BLaER1 treated with 17β-estradiol and CSF1 and Interleukin-3, amounts not matched to agents 10 nM and 100 nM (cell line): ENCODE results near the gene CCDC57.

Experiments
- H3K27ac ChIP-seq, 11 experiments: shearing (Covaris generic); formaldehyde crosslinking; 2 replicates each; pipeline ENCODE4 v1.8.1; 2022
- H3K27me3 ChIP-seq, 11 experiments: shearing (Covaris generic); formaldehyde crosslinking; 2 replicates each; pipeline ENCODE4 v1.8.1; 2022
- H3K36me3 ChIP-seq, 11 experiments: shearing (Covaris generic); formaldehyde crosslinking; 2 replicates each; pipeline ENCODE4 v1.8.1; 2022
- H3K4me1 ChIP-seq, 10 experiments: shearing (Covaris generic); formaldehyde crosslinking; 2 replicates each; pipeline ENCODE4 v1.8.1; 2022
- H3K4me2 ChIP-seq, 11 experiments: shearing (Covaris generic); formaldehyde crosslinking; 2 replicates each; pipeline ENCODE4 v1.8.1; 2022
- H3K4me3 ChIP-seq, 10 experiments: shearing (Covaris generic); formaldehyde crosslinking; 2 replicates each; pipeline ENCODE4 v1.8.1; 2022
- H3K9ac ChIP-seq, 11 experiments: shearing (Covaris generic); formaldehyde crosslinking; 2 replicates each; pipeline ENCODE4 v1.8.1; 2022
- H3K9me3 ChIP-seq, 11 experiments: shearing (Covaris generic); formaldehyde crosslinking; replicated peaks in 1 of 11; 2 replicates each; pipeline ENCODE4 v1.8.1; 2022
- H4K20me1 ChIP-seq, 11 experiments: shearing (Covaris generic); formaldehyde crosslinking; 2 replicates each; pipeline ENCODE4 v1.8.1; 2022
- Cebpa-rat ChIP-seq, 11 experiments: shearing (Covaris generic); IDR thresholded peaks; 2 replicates each; pipeline ENCODE4 v1.8.1; 2022

CCDC57 gene

GRCh38 chr17:82081966-82082365 lies 130.7 kb downstream of the CCDC57 start:
- H3K36me3 ChIP-seq = peaks cover 86 to 97% (median 93%) of the 10 kb centered on the region in 11 experiments
- H4K20me1 ChIP-seq = peaks cover 0 to 97% (median 92%) of the 10 kb centered on the region in 11 experiments; a peak in 20 of 22 replicates

GRCh38 chr17:82081546-82081945 lies 131.1 kb downstream of the CCDC57 start:
- Histone ChIP-seq H3K27ac (no peak overlapping the region), H3K4me3 (no peak overlapping the region), H3K4me1 (peaks cover 0 to 11% (median 5%) of the 10 kb centered on the region in 10 experiments; a peak in 9 of 20 replicates), H4K20me1 (peaks cover 0 to 97% (median 92%) of the 10 kb centered on the region in 11 experiments; a peak in 20 of 22 replicates), H3K9ac (no peak overlapping the region), H3K9me3 (no peaks in the 10 kb centered on the region), H3K4me2 (no peak overlapping the region), H3K27me3 (no peaks in the 10 kb centered on the region), H3K36me3 (peaks cover 83 to 94% (median 89%) of the 10 kb centered on the region in 11 experiments)
- TF ChIP-seq Cebpa-rat (IDR thresholded peaks at IDR 0.05) = no peak

More at GRCh38 chr17:82081966-82082365, 130.7 kb downstream of the CCDC57 start:
- peaks cover 0 to 7% (median under 1%) of the 10 kb centered on the region in 10 experiments; a peak in 7 of 20 replicates for H3K4me1 ChIP-seq
- no peak overlapping the region for H3K9ac ChIP-seq
- no peak overlapping the region for H3K4me2 ChIP-seq
- no peak overlapping the region for H3K4me3 ChIP-seq
- no peaks in the 10 kb centered on the region for H3K9me3 ChIP-seq
- TF ChIP-seq Cebpa-rat (IDR thresholded peaks at IDR 0.05) = no peak
- no peaks in the 10 kb centered on the region for H3K27me3 ChIP-seq
- H3K27ac ChIP-seq = no peak overlapping the region

- Histone ChIP-seq H3K27ac (no peak overlapping the region), H3K4me1 (peaks cover 0 to 17% (median 10%) of the 10 kb centered on the region in 10 experiments; a peak in 11 of 20 replicates), H3K9me3 (no peaks in the 10 kb centered on the region), H3K36me3 (peaks cover 76 to 88% (median 83%) of the 10 kb centered on the region in 11 experiments), H3K27me3 (no peaks in the 10 kb centered on the region), H3K4me3 (no peak overlapping the region), H3K4me2 (no peak overlapping the region), H3K9ac (no peak overlapping the region), H4K20me1 (peaks cover 0 to 96% (median 86%) of the 10 kb centered on the region in 11 experiments; a peak in 20 of 22 replicates)
- no peak for TF ChIP-seq Cebpa-rat (IDR thresholded peaks at IDR 0.05)
These were observed 131.7 kb downstream of the CCDC57 start for GRCh38 chr17:82080789-82081464.

GRCh38 chr17:82080048-82080788 lies 132.4 kb downstream of the CCDC57 start:
- no peak for TF ChIP-seq Cebpa-rat (IDR thresholded peaks at IDR 0.05)

GRCh38 chr17:82079001-82079677 lies 133.5 kb downstream of the CCDC57 start:
- H3K4me1 ChIP-seq = peaks cover 0 to 31% (median 14%) of the 10 kb centered on the region in 10 experiments; a peak in 11 of 20 replicates
- H3K36me3 ChIP-seq = peaks cover 60 to 70% (median 65%) of the 10 kb centered on the region in 11 experiments
- H3K4me2 ChIP-seq = no peak overlapping the region
- H3K9me3 ChIP-seq = no peaks in the 10 kb centered on the region
- no peak for TF ChIP-seq Cebpa-rat (IDR thresholded peaks at IDR 0.05)
- H3K27me3 ChIP-seq = no peaks in the 10 kb centered on the region
- no peak overlapping the region for H3K4me3 ChIP-seq
- peaks cover 0 to 78% (median 68%) of the 10 kb centered on the region in 11 experiments; a peak in 20 of 22 replicates for H4K20me1 ChIP-seq
- H3K9ac ChIP-seq = no peak overlapping the region
- H3K27ac ChIP-seq = no peak overlapping the region

More at GRCh38 chr17:82080048-82080788, 132.4 kb downstream of the CCDC57 start:
- no peak overlapping the region for H3K27ac ChIP-seq
- H3K27me3 ChIP-seq = no peaks in the 10 kb centered on the region
- peaks cover 69 to 81% (median 76%) of the 10 kb centered on the region in 11 experiments for H3K36me3 ChIP-seq
- H4K20me1 ChIP-seq = peaks cover 0 to 89% (median 78%) of the 10 kb centered on the region in 11 experiments; a peak in 20 of 22 replicates
- H3K4me3 ChIP-seq = no peak overlapping the region
- H3K4me1 ChIP-seq = peaks cover 0 to 24% (median 14%) of the 10 kb centered on the region in 10 experiments; a peak in 11 of 20 replicates
- H3K9ac ChIP-seq = no peak overlapping the region
- H3K9me3 ChIP-seq = no peaks in the 10 kb centered on the region
- H3K4me2 ChIP-seq = no peak overlapping the region

- TF ChIP-seq Cebpa-rat (IDR thresholded peaks at IDR 0.05) = no peak
- no peak overlapping the region for H3K9ac ChIP-seq
- H3K27ac ChIP-seq = no peak overlapping the region
- H3K4me1 ChIP-seq = peaks cover 0 to 37% (median 14%) of the 10 kb centered on the region in 10 experiments; a peak in 11 of 20 replicates
- no peaks in the 10 kb centered on the region for H3K9me3 ChIP-seq
- H4K20me1 ChIP-seq = peaks cover 0 to 71% (median 61%) of the 10 kb centered on the region in 11 experiments; a peak in 19 of 22 replicates
- H3K36me3 ChIP-seq = peaks cover 53 to 63% (median 58%) of the 10 kb centered on the region in 11 experiments
- H3K4me2 ChIP-seq = no peak overlapping the region
- H3K27me3 ChIP-seq = no peaks in the 10 kb centered on the region
- H3K4me3 ChIP-seq = no peak overlapping the region
These were observed 134.2 kb downstream of the CCDC57 start for GRCh38 chr17:82078433-82078832.

GRCh38 chr17:82077617-82078358 lies 134.9 kb downstream of the CCDC57 start:
- H3K9ac ChIP-seq = no peak overlapping the region
- H3K36me3 ChIP-seq = peaks cover 46 to 57% (median 51%) of the 10 kb centered on the region in 11 experiments
- TF ChIP-seq Cebpa-rat (IDR thresholded peaks at IDR 0.05) = no peak
- no peak overlapping the region for H3K27ac ChIP-seq
- H3K4me3 ChIP-seq = no peak overlapping the region
- no peak overlapping the region for H3K4me2 ChIP-seq
- peaks cover 0 to 65% (median 55%) of the 10 kb centered on the region in 11 experiments; a peak in 19 of 22 replicates for H4K20me1 ChIP-seq
- H3K4me1 ChIP-seq = peaks cover 0 to 39% (median 14%) of the 10 kb centered on the region in 10 experiments; a peak in 11 of 20 replicates
- no peaks in the 10 kb centered on the region for H3K27me3 ChIP-seq
- no peaks in the 10 kb centered on the region for H3K9me3 ChIP-seq
